ENCODE data around the gene C17orf114.

DNA sequence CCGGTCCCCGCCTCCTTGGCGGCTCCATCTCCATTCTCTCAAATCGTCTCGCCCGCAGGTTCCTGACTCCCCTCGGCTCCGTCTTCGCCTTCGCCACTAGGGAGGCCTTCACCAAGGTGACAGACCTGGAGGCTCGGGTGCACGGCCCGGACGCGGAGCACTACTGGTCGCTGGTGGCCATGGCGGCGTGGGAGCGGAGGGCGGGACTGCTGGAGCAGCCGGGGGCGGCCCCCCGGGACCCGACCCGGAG lies 12.5 kb downstream of the C17orf114 start:
- TF ChIP-seq POLR2A (IDR thresholded peaks at IDR 0.05) = no peak
- TF ChIP-seq CTCF (IDR thresholded peaks at IDR 0.05) = no peak

All from tibial nerve (tissue), 3 donors.